Measurements from ENCODE around the gene EBF3.

Gene EBF3

DNA sequence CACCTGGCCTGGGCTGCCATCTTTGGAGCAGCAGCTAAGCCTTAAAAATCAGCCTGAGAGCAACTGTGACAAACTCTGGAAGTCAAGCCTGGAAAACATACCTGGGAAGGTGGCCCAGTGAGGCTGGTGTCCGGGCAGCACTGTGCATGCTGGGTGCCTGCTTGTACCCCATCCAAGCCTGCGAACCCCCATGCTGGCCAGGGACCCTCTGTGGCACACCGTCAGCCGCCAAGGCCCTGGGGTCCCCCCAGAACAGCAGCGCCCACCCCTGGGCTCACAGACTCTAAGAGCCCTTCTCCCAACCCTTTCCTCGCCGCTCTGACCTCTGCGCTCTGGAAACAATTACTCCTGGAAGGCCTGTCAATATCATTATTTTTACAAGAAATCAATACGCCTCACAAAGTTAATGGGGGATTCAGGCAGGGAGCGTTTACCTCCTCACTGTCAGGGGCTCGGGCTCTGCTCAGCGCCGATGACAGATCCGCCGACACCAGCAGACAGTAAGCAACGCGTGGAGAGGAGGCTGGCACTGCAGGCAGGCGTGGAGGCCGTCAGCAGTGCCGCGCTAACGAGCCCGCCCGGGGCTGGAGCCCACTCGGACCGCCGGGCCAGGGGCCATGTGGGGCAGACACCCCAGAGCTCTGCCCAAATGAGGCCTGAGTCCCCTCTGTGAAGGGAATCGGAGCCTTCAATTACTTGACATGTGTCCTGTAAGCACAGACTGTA lies 54.4 kb downstream of the EBF3 start:
- DNase-seq: no peak

DNA sequence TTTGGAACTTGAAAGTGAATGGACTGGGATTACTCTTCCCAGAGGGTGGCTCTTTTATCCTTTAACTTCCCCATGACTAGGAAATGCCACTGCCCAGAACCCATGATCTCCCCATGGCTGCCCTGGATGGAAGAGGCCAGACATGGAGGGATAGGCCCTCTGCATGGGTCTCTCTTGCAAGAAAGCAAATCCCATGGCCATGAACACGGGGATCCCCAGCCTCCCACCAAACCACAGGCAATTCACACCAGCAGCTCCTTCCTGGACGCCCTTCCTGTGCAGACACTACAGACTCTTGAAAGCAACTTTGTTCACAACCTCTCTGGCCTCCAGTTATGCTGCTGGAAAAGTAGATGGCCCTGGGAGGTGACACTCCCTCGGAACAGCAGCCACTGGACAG lies 55.0 kb downstream of the EBF3 start:
- no peak for DNase-seq

DNA sequence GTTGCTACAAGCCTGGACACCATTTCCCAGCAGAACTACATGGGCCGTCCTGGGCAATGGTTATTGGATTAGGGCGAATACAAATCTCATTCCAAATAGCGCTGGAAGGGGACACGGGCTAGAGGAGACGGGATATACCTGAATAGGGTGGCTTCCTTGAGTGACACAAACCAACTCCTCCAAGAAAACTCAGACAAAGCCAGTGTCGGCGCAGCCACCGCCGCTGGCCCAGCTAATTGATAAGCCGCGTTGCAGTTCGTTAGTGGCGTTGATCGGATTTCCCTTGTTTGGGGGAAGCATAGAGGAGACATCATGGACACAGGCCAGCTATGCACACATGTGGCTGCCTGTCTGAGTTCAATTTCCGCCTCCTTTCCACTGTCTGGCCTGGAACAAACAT lies 55.7 kb downstream of the EBF3 start:
- no peak for DNase-seq

DNA sequence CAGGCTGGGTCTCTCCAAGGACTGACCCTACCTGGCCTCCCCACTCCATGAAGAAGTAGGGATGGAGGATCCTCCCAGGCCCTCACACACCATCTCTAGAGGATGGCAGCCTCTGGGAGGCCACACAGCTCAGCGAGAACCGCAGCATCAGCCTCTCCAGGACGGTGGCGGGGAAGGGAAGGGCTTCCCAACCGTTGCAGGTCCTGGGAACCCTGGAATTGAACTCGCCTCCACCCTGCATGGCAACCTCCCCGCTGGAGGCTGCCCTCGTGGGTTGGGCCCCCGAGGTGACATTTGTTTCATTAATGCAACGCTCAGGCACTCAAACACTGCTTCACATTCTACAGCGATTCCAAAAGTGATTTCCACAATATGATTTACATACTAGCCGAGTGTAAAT lies 58.5 kb downstream of the EBF3 start:
- DNase-seq: no peak

DNA sequence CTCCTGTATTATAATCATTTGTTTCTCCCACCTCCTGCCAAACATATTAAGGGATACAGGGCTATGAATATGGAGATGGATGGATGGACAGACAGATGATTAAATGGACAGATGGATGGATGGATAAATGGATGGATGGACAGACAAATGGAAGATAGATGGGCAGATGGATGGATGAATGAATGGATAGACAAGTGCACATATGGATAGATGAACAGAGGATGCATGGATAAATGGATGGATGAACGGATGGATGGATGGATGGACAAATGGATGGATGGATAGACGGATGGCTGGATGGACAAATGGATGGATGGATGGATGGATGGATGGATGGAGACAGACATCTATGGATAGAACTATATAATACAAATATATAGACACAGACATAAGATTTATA lies 59.8 kb downstream of the EBF3 start:
- DNase-seq: no peak

DNA sequence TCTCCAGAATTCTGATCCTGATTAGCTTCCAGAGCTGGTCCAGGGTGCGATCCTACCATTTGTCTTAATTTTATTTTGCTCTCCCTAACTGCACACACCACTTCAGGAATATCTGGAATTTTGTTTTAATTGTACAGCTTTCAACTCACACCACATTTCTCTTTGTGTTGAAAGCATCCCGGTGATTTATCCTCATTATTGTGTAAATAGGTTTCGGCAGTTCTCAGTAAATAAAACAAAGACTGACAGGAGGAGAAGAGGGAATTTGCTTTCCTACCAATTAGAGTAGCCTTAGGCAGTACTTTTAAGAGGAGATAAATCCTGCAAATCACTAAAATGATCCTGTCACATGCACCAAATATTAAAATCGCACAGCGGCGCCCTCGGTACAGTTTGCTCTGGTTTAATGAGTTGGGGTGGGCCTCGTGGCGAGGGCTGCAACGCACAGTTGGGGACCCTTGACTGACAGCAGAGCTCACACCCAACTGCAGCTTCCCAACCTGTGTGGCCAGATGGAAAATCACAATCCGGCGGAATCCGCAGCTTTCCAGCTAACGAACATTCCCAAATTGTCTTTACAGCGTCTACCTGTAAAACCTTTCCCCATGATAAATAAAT lies 62.6 kb downstream of the EBF3 start:
- no peak for DNase-seq

DNA sequence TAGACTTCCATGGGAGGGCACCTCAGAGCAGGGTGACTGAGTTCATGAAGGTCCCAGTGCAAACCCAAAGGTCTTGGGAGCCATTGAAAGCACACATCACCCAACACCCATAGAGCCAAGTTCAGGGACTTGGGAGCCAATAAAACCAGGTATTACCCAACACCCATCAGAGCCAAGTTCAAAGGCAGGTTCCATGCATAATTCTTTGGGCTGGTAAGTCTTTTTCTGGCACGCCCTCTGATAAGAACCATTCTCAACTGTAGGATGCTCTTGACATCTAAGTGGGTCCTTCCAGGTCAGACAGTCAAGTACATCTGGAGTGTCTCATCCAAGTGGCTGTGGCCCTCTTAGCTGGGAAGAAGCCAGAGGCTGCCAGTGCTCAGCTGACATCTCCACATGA lies 63.2 kb downstream of the EBF3 start:
- DNase-seq: no peak

DNA sequence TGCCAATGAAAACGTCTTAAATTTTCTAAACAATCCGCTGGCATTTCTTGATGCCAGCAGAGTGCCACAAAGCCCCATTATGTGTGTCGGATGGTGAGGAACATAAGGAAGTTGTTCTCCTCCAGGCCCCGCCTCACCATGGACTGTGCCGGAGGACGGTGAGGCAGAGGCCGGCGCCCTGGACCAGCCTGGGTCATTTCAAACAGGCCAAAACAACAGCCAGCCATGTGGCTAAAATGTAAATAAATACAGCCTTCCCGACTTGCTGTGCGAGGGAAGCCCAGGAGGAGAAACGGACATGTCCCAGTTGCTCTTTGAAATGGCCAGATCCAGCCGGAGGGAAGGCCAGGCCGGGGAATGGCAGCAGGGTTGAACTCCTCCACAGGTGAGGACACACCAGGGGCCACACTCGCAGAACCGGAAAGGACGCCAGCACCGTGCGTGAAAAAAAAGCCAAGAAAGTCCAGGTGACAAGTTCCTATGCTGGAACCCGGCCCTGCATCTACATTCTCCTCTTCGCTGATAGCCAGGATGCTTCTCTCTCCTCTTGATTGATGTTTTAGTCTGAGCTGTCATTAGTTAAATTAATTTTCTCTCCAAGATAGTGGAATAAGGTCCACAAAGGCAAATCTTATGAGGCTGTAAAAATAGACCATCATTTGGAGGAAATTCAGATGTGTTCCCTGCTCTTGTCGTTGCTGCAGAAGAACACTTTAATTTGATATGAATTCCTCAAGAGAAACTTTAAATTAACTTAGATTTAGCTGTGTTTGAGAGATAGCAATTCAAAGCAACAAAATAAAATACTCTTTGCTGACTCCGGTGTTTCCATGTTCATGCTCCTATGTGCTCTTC lies 64.6 kb downstream of the EBF3 start:
- no peak for DNase-seq

DNA sequence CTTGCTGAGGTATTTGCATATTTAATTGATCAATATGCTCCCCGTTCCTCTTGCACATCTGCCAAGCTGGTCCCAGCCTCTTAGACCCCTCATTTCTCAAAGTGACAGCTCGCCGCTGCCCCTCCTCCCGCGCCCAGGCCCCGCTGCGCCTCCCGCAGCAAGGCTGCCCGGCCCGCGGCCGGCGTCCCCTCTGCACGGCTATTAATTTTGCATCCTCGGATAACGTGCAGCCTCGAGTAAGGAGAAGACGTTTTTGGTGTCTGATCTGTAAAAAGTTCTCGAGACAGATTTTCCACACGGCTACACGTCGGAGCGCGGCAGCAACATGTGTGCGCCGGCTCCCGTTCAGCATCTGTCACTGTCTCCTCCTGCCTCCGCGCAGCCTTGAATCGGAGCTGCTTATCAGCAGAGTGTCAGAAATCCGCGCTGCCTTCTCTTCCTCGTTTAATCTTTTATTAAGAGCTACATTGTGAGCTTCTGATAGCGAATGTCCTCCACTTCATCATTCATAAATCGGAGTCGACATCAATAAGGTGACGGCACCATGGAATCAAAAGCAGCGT lies 65.3 kb downstream of the EBF3 start:
- DNase-seq: no peak

DNA sequence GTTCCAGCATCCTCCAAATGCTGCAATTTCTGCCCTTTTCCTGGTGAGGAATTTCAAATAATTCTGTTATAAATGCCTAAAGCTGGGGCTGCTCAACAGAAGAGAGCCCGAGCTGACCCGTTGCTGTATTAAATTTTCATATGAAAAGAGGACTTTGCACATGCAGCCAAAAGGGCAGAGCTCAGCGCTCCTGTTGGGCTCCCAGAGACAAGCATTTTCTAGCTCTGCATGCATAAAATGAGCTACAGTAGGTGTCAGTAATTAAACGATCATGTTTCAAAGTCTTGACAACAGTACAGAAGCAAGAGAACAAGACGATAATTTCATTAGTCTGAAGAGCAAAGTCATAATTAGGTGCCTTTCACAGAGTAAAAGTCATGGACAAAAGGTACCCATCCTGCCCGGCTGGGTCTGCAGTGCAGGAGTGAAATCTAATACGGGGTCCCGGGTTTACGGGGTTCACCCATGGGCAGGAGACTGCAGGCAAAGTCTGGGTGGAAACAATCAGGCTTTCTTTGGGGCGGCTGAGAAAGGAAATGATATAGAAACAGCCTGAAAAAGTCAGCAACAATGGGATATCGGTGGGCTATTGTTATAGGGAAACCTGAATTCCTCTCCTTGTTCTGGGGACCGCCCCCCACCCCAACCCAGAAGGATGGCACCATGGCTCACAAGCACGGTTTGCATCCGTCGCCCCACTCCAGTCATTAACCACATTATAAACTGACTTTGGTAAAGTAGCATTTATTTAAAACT lies 66.0 kb downstream of the EBF3 start:
- no peak for DNase-seq

DNA sequence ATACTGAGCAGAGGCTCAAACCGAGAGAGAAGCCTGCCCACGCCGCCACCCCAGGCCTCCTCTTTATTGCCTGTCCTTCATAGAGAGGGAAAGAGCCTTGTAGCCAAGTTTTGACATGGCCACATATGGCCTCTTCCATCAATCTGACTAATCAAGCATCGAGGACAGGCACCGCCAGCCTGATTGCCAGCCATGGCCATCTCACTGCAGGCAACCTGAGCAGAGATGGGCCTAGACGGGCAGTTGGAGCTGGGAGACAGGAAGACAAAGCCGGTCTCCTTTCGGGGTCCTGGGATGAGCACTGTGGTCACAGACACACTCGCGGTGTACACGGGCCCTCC lies 67.2 kb downstream of the EBF3 start:
- no peak for DNase-seq

DNA sequence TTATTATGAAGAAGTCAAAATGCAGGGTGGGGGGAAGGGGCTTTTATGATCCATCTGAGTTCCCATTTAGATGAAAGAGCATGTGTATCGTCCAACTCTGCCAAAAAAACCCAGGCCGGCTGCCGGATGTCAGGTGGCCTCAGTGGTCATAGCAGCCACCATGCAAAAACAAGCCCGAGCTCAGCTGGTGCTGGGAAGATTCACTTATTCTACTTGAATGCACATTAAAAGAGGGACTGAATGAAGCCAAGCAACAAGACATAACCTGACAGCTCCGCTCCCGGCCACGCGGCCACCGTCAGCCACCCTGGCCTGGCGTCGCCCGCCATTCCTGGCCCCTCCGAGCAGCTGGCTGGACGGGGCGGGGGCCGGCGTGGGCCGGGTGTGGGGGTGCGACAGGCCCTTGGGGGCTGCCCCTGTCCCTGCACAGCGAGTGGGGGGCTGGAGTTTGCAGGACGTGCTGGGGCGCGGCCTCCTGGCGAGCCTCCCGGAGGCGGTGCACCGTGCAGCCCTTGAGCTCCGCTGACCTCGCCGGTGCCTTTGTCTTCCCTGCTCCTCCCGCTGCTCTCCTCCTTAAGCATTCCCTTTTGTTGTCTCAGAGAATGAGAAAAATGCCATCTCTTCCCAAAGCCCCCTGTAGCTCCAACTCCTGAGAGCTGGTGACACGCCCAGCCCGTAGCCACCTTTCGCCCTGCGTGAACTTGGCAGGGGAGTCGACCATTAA lies 67.8 kb downstream of the EBF3 start:
- no peak for DNase-seq

DNA sequence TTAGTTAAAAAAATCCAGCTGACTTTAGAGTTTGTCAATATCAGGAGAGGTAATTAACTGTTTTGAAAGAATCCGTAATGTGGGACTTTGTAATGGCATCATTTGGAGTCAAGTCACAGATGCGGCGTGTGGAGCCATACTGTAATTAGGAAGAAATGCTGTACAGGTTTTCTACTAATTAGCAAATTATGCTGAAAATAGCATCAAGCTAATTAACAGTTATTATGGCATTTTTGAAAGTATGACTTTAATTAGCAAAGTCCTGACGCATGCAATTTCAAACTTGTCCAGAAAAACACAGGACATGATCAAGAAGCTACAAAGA lies 68.3 kb downstream of the EBF3 start:
- no peak for DNase-seq

DNA sequence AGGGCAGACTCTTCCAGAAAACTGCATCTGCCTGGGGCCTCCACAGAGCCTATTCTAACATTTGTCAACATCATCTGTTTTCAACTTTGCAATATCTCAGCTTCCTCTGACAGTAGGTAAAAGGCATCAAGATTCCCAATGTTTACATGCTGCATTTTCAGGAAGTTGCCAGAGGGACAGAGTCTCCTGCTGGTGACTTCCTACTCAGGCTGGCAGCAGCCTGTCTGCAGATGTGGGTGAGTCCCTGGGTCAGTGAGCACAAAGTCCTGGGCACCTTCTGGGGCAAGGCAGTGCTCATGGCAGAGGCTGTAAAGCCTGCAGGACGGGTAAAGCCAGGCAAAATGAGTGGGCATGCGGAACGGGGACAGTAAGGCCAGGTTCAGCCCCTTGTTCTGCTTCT lies 69.4 kb downstream of the EBF3 start:
- DNase-seq: no peak

DNA sequence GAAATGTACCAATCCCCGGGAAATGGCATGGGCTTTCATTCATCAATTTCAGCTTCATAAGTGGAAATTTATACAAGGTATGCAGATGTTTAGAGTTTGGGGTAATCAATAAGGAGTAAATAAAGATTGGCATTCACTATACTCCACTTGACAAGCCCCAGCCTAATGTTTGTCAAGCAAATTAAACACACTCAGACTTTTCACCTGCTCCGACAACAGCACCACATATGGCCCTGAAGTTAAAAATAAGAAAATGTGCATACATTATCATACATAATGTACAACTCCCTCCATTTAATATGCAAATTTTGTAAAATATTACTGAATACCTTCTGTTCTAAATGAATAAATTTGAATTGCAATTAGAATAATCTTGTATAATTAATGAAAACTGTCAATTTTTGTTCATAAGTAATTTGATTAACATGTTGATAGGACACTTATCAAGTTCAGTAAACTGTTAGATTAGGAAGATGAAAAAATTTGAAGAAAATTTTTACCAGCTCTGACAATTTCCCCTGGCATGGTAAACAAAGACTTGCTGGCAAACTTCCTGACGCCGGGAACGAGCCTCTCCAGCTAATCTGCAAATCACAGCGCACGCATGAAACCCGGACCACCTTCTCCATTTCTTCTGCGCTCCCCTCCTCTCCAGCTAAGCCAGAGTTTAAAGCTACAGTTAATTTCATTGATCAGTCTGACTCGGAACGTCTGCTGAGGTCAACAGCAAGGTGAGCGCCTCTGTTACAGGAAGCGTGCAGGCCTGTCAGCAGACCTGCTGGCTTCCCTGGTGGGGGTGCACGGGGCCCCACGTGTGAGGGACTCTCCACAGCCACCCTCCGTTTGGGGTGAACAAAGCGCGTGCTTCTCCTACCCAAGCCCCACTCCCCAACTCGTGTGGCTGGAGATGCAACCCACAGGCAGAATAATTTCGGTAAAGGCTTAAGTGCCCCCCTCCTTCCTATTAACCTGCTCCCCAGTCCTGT lies 70.7 kb downstream of the EBF3 start:
- no peak for DNase-seq

DNA sequence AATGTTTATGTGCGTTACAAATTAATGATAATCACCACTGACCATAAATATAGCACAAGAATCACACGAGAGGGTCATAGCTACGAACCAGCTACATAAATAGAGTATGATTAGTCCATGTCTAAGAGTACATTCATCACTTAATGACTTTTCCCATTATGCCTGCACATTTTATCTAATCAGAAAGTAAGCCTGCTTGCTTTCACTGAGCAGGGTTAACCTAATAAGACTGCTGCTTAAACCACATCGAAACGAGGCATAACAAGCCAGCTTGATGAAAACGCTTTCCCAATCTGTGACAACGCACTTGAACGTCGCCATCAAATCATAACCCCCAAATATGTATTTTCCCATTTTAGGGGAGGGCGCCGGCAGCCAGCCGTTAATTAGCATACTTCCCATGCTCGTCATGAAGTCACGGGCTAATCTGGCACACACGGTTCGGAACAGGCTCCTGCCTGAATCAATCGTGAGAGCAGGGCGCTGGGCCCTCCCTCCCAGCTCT lies 71.5 kb downstream of the EBF3 start:
- DNase-seq: no peak

DNA sequence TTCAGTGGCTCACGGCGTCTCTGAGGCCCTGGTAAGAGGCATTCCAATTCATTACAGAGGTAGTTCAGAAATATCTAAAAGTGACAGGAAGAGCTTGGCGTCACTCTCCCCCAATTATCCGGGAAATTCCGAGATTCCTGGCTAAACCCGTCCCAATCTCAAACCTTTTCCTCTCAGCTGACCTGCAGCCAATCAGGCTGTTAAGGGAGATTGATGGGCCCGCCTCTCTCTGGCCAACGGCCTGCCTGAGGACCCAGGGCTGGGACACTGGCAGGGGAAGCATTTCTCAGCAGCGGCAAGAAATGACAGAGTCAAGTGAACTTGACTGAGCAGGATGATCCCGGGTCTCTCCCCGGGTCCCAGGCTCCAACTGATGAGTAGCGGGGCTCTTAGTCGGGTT lies 72.3 kb downstream of the EBF3 start:
- DNase-seq: no peak

DNA sequence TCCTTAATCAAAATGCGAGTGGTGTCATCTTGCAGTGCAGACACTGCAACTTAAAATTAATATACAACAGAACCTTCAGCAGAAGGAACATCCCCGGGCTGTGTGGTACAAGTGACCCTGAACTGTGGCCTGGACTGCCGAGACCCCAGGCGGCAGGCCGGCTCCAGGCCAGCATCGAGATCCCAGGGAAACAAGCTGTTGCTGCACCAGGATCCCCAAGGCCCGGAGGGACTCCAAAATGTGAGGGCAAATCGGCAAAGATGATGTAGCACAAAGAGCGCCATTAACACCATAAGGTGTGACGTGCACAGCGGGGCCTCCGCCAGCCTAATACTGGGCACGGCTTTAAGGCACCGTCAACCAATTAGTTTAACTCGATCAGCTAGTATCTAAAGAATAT lies 73.9 kb downstream of the EBF3 start:
- no peak for DNase-seq

DNA sequence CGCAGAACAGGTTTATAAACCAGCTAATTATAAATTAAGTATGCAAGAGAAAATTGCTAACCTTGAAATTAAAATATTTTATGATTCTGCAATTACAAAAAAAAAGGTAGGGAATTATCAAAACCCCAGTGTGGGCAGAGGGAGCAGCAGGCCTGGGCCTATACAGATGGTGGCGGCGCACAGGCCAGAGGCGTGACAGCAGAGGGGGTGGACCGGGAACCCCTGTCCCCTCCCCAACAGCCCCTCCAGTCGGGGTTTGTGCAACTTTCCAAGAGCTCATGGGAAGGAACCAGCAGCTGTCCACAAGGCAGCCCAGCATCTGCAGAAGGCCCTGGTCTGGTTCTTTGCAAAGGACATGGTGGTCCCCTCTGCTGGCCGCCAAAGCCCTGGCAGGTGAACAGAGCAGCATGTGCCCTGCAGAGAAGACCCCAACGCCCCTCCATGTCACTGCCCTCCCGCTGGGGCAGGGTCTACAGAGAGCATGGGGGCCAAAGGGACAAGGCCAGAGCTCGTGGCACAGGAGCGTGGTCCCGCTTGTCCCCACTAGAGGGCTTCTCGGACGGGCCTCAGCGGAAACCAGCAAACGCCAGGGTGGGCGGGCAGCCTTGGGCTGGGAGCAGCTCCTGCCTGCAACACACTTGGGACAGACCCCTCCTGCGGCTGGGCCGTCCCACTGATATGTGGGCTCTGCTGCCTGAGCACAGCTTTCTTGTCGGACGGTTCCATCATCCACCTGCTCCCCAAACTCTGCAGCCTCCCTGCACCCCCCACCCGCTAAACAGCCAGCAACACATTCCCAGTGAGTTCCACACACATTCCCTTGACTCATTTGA lies 75.1 kb downstream of the EBF3 start:
- no peak for DNase-seq
